ENCODE data around the gene BPIFB3.
A peak's percentile ranks its signal among the peaks of the same experiment; 100 is the strongest.

The BPIFB3 gene

DNA sequence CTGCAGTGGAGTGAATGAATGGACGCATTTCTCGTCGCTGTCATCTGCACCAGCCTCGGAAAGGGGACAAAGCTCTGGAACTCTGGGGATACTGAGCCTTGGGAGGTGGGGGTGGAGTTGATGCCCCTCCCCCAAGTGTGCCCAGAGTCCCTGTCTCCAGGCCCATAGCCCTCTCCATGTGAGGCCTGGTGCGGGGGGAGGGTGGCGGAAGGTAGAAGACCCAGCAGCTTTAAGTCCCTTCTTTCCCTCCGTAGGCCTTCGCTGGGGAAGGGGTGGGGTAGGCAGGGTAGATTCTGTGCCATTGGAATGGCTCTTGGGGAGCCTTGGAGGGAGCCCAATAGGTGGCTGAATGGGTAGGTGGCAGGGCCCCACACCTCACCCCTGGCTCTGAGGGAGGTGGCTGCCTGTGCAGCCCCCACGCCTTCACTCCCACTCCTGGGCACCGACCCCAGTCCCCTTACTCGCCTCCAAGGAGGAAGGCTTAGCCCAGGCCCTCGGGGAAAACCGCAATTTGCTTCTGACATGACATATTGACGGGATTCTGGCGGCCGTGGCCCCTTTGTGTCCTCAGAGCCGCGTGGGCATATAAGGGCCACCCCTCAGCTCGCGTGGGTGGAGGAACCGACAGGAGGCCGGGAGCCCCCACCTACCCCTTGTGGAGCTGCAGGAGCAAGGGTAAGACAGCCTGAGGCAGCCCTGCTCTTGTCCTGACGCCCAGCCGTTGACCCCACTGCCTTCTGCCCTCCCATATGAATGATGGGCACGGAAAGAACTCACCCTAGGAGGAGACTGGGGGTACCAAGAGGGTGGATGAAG lies at the start of gene BPIFB3:
TSS of gene BPIFB3 (plus strand) at position 613 of the 816 bp plus-strand sequence. CDS start 1,533 bp downstream, outside the sequence.
- DNase-seq: no peak

GRCh38 chr20:33004141-33004751 lies 49.5 kb upstream of the BPIFB3 start, which contains the start of gene SUN5:
Gene SUN5 (minus strand): TSS chr20:33004433. CDS start chr20:33004340, 93 bp downstream.
- DNase-seq: no peak

GRCh38 chr20:33005132-33005566 lies 48.6 kb upstream of the BPIFB3 start:
- peak; percentile 63 to 75 for DNase-seq

- no peak for DNase-seq
These were observed 47.6 kb upstream of the BPIFB3 start for GRCh38 chr20:33005908-33006775.

- DNase-seq: no peak
These were observed 46.8 kb upstream of the BPIFB3 start for GRCh38 chr20:33006776-33007375.

DNA sequence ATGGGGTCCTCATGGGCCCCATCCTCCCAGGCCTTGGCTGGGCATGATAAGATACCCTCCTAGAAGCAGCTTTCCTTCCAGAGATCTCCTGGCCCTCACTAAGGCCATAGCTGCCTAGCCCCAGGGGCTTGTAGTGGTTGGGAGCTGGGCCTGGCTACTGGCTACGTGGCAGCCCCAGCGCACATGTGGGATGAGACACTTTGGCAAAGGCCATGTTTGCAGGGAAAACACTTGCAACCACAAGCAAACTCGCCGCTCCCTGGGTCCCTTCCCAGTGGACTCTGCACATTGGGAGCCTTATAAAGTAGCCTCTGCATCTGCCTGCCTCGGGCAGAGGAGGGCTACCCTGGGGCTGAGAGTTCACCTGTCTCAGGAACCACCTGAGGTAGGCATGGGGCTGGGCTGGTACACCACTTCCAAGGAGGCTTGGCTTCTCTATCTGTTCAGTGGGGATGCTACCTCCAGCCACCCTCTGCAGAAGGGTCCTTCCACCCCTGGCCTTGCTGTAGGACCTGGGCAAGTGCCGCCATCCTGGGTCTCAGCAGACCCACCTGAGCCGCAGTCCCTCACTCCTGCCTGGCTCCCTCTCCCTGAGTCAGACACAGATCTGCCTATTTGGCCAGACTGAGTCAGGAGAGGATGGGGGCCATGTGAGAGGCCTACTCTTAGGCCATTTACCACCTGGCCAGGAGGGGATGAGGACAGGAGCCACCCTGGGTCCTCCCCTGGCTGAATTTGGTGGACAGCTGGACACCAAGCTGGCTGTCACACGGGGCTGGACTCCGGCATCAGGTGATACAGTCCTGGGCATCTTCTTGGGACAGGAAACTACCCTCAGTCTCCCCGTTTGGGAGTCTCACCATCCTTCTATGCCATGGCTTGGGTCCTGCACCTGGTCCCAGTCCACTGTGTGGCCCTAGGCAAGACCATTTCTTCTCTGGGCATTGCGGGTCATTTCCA lies 46.0 kb upstream of the BPIFB3 start, which contains the start of gene BPIFB2:
TSS of gene BPIFB2 (plus strand) at position 329 of the 960 bp plus-strand sequence. CDS start 871 bp downstream, outside the sequence.
- DNase-seq: no peak

DNA sequence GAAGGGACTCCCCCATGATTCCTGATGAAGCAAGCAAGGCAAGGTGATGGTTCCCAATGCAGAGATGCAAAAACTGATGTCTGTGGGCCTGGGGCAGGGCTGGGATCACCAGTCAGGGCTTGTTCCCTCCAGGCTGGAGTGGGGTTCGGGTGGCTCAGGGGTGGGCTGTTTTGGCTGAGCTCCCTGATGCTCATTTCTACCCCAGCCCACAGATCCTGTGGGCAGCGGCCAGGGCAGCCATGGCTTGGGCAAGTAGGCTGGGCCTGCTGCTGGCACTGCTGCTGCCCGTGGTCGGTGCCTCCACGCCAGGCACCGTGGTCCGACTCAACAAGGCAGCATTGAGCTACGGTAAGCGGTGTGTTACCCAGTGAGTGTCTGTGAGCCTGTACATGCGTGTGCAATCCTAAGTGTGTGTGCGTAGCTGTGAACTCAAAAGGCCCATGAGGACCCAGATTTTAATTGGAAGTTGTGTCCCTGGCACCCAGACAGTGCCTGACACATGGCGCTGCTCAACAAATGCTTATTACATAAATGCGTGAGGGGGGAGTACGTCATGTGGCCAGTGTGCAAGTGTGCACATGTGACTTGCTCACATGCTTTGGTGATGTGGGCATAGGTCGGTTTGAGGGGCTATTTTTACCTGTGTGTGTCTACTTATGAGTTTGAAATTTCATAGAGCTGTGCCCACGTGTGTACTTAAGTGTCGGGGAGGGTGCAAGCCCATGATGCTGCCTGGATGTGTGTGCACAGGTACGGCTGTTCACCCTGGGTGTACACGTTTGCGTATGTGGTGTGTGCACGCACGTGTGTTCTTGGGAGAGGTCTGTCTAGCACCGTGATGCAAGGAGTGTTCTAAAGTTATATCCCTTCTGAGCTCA lies 45.1 kb upstream of the BPIFB3 start:
- no peak for DNase-seq

DNA sequence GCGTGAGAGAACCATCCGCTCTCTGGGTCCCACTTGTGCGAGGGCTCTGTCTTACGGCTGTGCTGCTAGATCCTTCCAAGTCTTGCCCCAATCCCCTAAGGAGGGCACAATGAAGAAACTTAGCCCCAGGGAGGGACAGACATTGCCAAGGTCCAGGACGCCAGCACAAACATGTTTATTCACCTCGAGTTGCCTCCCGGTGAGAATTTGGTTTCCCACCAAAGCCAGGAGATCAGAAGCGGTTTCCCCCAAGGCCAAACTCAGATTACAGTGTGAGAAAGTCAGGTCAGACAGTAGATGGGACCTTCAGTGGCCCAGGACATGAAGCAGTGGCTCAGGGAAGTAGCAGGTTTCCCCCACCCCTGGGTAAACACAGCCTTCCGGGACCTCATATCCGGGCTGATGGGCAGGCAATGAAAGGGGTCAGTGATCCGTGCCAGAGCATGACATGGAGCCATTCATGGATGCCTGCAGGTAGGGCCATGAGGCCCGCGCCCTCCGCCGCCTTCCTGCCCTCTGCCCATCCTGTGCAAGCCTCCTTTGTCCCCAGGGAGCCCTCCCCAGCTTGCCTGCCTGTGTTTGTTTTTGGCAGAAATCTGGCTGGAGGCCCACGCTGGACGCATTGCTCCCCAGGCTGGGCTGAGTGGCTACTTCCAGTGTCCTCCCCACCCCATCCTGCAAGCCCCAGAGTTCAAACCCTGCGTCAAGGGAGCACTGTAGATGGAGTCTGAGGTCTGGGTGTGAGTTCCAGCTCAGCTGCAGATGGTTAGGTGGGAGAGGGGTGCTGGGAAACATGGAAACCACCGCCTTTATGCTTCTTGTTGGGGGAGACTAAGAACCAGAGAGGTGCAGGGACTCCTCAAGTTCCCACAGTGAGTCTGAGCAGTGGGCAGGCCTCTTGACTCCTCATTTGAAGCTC lies 44.2 kb upstream of the BPIFB3 start:
- peak in 1 of 2 experiments; percentile 39 for DNase-seq

DNA sequence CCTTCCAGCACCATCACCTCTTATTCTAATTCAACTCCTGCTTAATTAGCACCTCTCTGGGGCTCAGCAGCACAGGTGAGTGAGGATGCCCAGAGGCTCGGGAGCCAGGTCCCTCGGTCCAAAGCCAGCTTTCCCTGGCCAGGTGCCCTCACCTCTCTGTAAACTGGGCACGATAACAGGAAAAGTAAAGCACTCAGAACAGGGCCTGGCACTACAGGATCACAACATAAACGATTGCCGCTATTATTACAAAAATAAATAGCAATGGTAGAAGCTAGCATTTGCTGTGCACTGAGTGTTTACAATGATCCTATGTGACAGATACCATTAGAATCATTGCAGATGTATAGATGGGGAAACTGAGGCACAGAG lies 43.6 kb upstream of the BPIFB3 start:
- no peak for DNase-seq

DNA sequence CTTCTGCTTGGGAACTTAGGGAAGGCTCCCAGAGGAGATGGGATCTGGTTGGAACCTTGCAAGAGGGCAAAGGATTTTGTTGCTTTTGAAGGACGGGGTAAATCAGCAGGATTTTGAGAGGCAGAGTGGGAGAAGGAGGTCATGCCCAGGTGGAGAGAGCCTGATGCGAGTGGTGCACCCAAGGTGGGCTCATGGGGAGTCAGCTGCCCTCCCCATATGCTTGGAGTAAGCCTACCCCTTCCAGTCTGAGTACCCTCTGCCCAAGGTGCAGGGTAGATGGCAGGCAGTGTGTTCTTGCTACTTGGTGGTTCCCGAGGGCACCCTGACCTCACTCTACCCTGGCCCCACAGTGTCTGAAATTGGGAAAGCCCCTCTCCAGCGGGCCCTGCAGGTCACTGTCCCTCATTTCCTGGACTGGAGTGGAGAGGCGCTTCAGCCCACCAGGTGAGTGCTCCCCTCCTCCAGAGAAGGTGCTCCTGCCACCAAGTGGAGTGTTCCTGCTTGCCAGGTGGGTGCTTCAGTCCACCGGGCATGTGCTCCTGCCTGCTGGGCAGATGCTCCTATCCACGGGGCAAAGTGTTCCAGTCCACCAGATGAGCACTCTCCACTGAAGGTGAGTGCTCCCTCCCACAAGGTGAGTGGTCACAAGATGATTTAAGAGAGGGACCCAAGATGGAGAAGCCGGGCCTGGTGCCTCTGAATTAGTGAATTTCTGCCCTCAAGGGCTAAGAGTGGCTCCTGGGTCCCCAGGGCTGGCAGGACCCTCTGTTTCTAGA lies 42.8 kb upstream of the BPIFB3 start:
- no peak for DNase-seq

- no peak for DNase-seq
These were observed 41.1 kb upstream of the BPIFB3 start for GRCh38 chr20:33012327-33013189.

- DNase-seq: no peak
These were observed 39.9 kb upstream of the BPIFB3 start for GRCh38 chr20:33013701-33014326.

DNA sequence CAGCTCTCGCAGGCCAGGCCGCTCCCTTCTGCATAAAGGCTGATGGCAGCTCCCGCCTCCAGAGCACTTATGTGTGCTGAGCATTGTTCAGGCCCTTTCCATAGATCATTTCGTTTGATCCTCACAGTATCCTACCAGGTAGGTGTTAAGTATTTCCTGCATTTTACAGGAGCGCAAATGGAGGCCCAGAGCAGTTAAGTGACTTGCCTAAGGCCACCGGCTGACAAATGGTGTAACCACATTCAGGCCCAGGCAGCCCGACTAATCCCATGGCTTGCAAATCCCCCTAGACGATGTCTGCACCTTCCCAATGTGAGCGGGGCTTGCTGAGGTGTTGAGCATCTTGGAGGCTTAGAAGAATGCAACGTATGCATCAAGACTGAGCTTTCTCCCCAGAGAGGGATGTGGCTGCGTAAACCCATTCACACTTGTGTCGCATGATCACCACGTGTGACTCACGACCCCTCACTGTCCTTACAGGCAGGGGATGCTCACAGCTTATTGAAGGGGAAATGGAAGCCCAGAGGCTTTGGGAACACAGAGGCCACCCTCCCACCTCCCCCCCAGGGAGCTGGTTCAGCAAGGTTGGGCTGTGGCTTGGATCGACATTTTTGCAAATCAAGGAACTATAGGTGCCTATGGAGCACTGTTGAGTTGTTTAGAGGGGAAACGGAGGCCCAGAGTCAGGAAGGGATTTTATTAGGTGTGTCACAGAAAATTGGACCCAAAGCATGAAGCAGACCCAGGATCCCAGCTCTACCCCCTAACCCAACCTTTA lies 39.2 kb upstream of the BPIFB3 start:
- no peak for DNase-seq

- no peak for DNase-seq
These were observed 38.6 kb upstream of the BPIFB3 start for GRCh38 chr20:33015114-33015484.

DNA sequence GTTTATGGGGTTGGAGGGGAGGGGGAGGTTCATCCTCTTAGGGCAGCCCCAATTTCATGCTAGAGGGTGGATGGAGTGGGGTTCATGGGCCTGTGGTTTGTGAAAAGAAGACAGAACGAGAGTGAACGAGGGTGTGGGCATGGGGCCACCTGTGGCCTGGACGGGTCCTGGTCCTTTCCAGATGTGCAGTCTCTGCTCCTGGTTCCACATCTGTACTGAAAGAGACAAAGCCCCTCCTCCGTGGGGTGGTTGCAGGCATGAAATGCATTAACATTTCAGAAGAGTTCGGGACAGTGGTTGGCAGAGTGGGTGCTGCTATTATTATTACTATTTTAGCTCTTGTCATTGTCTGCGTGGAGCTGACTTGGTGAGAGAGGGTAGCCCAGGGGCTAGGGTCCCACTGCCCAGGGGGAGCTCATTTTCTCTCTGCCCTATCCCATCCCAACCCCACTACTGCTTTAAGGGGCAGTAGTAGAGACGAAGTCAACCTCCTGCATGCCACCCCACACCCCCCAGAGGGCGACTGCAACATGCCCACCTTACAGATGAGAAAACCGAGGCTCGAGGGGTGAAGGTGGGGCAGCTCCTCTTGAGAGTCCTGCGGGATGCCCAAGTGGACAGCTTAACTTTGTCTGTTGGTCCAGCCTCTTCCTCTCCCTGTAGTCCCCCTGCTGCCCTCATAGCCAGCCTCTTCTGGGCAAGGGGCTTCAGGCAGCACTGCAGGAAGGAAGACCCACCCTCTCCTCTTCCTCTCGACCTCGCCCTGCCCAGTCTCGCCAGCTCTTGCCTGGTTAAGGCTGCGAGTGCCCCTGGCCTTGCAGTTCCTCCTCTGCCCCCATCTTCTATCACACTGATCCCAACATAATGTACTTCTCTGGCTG lies 37.8 kb upstream of the BPIFB3 start:
- no peak for DNase-seq
